NCI-H1417 treated with DMSO at 0.1 percent for 48 hours (cell line): ENCODE measurements around the gene NEUROD4.
A peak's percentile ranks its signal among the peaks of the same experiment; 100 is the strongest.
"Not testable (repeated sequence)": the region's sequence is repeated elsewhere in the genome, so short reads cannot be mapped to it uniquely, and the experiment has no call there.

Experiments
- DNase-seq: peaks from one replicate; lab custom pipeline; 2025; lab: John Stamatoyannopoulos, UW

The NEUROD4 gene

GRCh38 chr12:55019784-55020183 lies at the start of gene NEUROD4:
Gene NEUROD4, plus strand, starts transcription at chr12:55019974. Its CDS starts 6,466 bp downstream, at chr12:55026440.
- no peak for DNase-seq

GRCh38 chr12:54970741-54971140 lies 49.0 kb upstream of the NEUROD4 start:
- no peak for DNase-seq

- DNase-seq = no peak
Measured at GRCh38 chr12:54973556-54973955, 46.2 kb upstream of the NEUROD4 start.

GRCh38 chr12:54974279-54974678 lies 45.5 kb upstream of the NEUROD4 start:
- DNase-seq = no peak

GRCh38 chr12:54975272-54975671 lies 44.5 kb upstream of the NEUROD4 start:
- DNase-seq = no peak

- DNase-seq = no peak
Measured at GRCh38 chr12:54975875-54976274, 43.9 kb upstream of the NEUROD4 start.

- DNase-seq = no peak
Measured at GRCh38 chr12:54977155-54977554, 42.6 kb upstream of the NEUROD4 start.

GRCh38 chr12:54977857-54978256 lies 41.9 kb upstream of the NEUROD4 start:
- no peak for DNase-seq

GRCh38 chr12:54980341-54980740 lies 39.4 kb upstream of the NEUROD4 start:
- DNase-seq = no peak

GRCh38 chr12:54981796-54982195 lies 38.0 kb upstream of the NEUROD4 start:
- DNase-seq = no peak

GRCh38 chr12:54983536-54984101 lies 36.2 kb upstream of the NEUROD4 start:
- no peak for DNase-seq

- no peak for DNase-seq
Measured at GRCh38 chr12:54984658-54985376, 35.0 kb upstream of the NEUROD4 start, which contains the start of gene TESPA1. Gene TESPA1, minus strand, starts transcription at chr12:54984762. Its CDS starts 10,200 bp downstream, at chr12:54974562.

GRCh38 chr12:54986773-54987172 lies 33.0 kb upstream of the NEUROD4 start:
- not testable (repeated sequence) for DNase-seq

- no peak for DNase-seq
Measured at GRCh38 chr12:54987611-54988231, 32.1 kb upstream of the NEUROD4 start.

GRCh38 chr12:54988402-54989054 lies 31.2 kb upstream of the NEUROD4 start:
- DNase-seq = no peak

GRCh38 chr12:54989829-54990228 lies 29.9 kb upstream of the NEUROD4 start:
- DNase-seq = no peak

- no peak for DNase-seq
Measured at GRCh38 chr12:54991161-54991990, 28.4 kb upstream of the NEUROD4 start.

- DNase-seq = no peak
Measured at GRCh38 chr12:54991991-54992375, 27.8 kb upstream of the NEUROD4 start.

GRCh38 chr12:54993181-54993835 lies 26.5 kb upstream of the NEUROD4 start:
- DNase-seq = peak; percentile 81

GRCh38 chr12:54996205-54996604 lies 23.6 kb upstream of the NEUROD4 start:
- DNase-seq = no peak

- DNase-seq = no peak
Measured at GRCh38 chr12:54997929-54998522, 21.7 kb upstream of the NEUROD4 start.
